K562 (cell line): ENCODE results near the gene AHI1. TPM values are rescaled to one million over a fixed set of nuclear protein-coding genes. Genes with fewer than 3 reads are reported as not detected.

Experiments
- CEBPB ChIP-seq: fragments of 450-650 bp; IDR thresholded peaks from 2 replicates; pipeline ENCODE4 v1.6.1; 2016; ENCODE audit warnings: missing genetic modification characterization, missing compliant biosample characterization
- ESRRB ChIP-seq: fragments of 250-450 bp; sonication (Bioruptor Pico); IDR thresholded peaks from 2 replicates; pipeline ENCODE4 v1.5.0; 2020; ENCODE audit warnings: mild to moderate bottlenecking, moderate library complexity, borderline replicate concordance
- GATAD2B ChIP-seq: fragments of 450-650 bp; IDR thresholded peaks from 2 replicates; pipeline ENCODE4 v1.6.1; 2017; ENCODE audit warnings: mild to moderate bottlenecking, borderline replicate concordance
- MTF1 ChIP-seq: fragments of 250-450 bp; sonication (Bioruptor Pico); IDR thresholded peaks from 2 replicates; pipeline ENCODE4 v1.9.0; 2021; ENCODE audit warnings: moderate library complexity, mild to moderate bottlenecking, inconsistent platforms, borderline replicate concordance
- PPARD ChIP-seq: fragments of 250-450 bp; sonication (Bioruptor Pico); IDR thresholded peaks from 2 replicates; pipeline ENCODE4 v1.8.0; 2022; ENCODE audit warnings: inconsistent platforms, mild to moderate bottlenecking, moderate library complexity
- ZNF311 ChIP-seq: fragments of 250-450 bp; sonication (Bioruptor Pico); IDR thresholded peaks from 2 replicates; pipeline ENCODE4 v1.4.0; 2020; ENCODE audit warnings: mild to moderate bottlenecking, moderate library complexity
- ZNF644 ChIP-seq: fragments of 200-800 bp; sonication (Bioruptor generic); IDR thresholded peaks from 2 replicates; pipeline ENCODE4 v1.6.1; 2016; ENCODE audit warnings: low read depth, missing genetic modification characterization, missing compliant biosample characterization
- ZSCAN32 ChIP-seq: fragments of 450-650 bp; formaldehyde crosslinking; IDR thresholded peaks from 2 replicates; pipeline ENCODE4 v1.4.0; 2020; ENCODE audit warnings: mild to moderate bottlenecking, moderate library complexity
- polyA plus RNA-seq, 8 experiments: library from polyadenylated mRNA; depleted of rRNA in 4 of 8; stranded (reverse) in 5 of 8; unstranded in 3 of 8; fragments of >200 nt; fragmentation: Nextera tagmentation in 2 of 8; fragmentation: Illumina TruSeq in 1 of 8; extraction: Ambion mirVana in 2 of 8; extraction: Trizol in 1 of 8; gene quantifications; 2 replicates each; pipeline versions ENCODE4 v1.2.1 to v1.2.3, GENCODE V29; 2011 to 2014; ENCODE audit warnings: inconsistent platforms in 1 of 8, missing spikeins in 1 of 8
- total RNA-seq, 7 experiments: library from RNA; depleted of rRNA in 6 of 7; stranded (reverse); fragments of >200 nt in 6 of 7; fragmentation: Illumina TruSeq in 2 of 7; extraction: Trizol in 2 of 7; gene quantifications; 2 replicates each; pipeline versions ENCODE4 v1.2.1 to v1.2.3, GENCODE V29; 2011 to 2021; ENCODE audit warnings: low replicate concordance in 1 of 7
- TF ChIP-seq, protein P1 (sequence below): fragments of 250-450 bp; sonication (Bioruptor Pico); IDR thresholded peaks from 2 replicates; pipeline ENCODE4 v1.8.0; 2021; ENCODE audit warnings: moderate library complexity, mild to moderate bottlenecking, inconsistent platforms
- TF ChIP-seq, protein P2 (sequence below): fragments of 450-650 bp; IDR thresholded peaks from 2 replicates; pipeline ENCODE4 v1.6.1; 2014; ENCODE audit warnings: low read depth, mild to moderate bottlenecking, moderate library complexity, borderline replicate concordance
- TF ChIP-seq, protein P3 (sequence below): fragments of 250-450 bp; sonication (Bioruptor Pico); IDR thresholded peaks from 2 replicates; pipeline ENCODE4 v1.4.0; 2020

The AHI1 gene
- total and polyA plus RNA-seq, 9 of the 15 experiments (the other 6 are each of a cell fraction or from before 2014, with no cell fraction given) = 24.7 to 54.9 (median 32.2) TPM

DNA sequence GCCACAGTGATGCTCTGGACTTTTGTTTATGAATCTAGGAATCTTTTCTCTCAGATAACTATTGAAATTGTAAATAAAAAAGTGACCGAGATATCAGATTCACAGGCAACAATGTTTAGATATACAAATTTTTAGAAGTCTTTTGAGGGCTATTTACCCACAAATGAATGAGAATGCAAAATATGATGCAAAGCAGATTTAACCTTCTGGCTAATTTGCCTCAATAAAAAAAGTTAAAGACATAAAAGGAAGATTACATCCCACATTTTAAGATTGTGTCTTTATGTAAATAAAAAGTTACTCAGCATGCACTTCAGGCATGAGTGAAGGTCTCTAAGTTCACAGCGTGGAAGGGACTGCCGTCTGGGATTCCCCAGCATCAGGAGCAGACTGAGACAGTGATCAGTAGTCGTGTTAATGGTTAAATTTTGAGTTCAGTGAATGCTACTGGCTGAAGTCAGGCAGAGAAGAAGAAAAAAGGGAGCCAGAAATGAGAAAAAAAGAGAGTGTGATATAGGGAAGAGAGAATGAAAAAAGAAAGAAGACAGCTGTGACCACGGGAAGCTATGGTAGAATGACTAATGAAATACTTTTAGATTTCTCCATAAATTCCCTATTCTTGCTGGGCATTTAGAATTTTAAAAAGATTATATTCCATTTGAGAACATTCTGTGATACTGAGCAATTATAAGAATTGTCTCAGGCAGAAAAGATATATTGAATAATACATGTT, 222.8 kb downstream of the AHI1 start (continued):
- no peak for TF ChIP-seq ESRRB (CRISPR knock-in tag)
- no peak for TF ChIP-seq ZNF311 (CRISPR knock-in tag)
- TF ChIP-seq ZSCAN32 (CRISPR knock-in tag) = no peak
- TF ChIP-seq MTF1 (CRISPR knock-in tag) = no peak
- TF ChIP-seq ZNF644 (tag) = no peak
- TF ChIP-seq, protein P1, sequence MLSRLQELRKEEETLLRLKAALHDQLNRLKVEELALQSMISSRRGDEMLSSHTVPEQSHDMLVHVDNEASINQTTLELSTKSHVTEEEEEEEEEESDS = no peak
- no peak for TF ChIP-seq CEBPB (tag)
- TF ChIP-seq, protein P2, sequence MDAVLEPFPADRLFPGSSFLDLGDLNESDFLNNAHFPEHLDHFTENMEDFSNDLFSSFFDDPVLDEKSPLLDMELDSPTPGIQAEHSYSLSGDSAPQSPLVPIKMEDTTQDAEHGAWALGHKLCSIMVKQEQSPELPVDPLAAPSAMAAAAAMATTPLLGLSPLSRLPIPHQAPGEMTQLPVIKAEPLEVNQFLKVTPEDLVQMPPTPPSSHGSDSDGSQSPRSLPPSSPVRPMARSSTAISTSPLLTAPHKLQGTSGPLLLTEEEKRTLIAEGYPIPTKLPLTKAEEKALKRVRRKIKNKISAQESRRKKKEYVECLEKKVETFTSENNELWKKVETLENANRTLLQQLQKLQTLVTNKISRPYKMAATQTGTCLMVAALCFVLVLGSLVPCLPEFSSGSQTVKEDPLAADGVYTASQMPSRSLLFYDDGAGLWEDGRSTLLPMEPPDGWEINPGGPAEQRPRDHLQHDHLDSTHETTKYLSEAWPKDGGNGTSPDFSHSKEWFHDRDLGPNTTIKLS = no peak
- TF ChIP-seq GATAD2B = no peak
- TF ChIP-seq, protein P3, sequence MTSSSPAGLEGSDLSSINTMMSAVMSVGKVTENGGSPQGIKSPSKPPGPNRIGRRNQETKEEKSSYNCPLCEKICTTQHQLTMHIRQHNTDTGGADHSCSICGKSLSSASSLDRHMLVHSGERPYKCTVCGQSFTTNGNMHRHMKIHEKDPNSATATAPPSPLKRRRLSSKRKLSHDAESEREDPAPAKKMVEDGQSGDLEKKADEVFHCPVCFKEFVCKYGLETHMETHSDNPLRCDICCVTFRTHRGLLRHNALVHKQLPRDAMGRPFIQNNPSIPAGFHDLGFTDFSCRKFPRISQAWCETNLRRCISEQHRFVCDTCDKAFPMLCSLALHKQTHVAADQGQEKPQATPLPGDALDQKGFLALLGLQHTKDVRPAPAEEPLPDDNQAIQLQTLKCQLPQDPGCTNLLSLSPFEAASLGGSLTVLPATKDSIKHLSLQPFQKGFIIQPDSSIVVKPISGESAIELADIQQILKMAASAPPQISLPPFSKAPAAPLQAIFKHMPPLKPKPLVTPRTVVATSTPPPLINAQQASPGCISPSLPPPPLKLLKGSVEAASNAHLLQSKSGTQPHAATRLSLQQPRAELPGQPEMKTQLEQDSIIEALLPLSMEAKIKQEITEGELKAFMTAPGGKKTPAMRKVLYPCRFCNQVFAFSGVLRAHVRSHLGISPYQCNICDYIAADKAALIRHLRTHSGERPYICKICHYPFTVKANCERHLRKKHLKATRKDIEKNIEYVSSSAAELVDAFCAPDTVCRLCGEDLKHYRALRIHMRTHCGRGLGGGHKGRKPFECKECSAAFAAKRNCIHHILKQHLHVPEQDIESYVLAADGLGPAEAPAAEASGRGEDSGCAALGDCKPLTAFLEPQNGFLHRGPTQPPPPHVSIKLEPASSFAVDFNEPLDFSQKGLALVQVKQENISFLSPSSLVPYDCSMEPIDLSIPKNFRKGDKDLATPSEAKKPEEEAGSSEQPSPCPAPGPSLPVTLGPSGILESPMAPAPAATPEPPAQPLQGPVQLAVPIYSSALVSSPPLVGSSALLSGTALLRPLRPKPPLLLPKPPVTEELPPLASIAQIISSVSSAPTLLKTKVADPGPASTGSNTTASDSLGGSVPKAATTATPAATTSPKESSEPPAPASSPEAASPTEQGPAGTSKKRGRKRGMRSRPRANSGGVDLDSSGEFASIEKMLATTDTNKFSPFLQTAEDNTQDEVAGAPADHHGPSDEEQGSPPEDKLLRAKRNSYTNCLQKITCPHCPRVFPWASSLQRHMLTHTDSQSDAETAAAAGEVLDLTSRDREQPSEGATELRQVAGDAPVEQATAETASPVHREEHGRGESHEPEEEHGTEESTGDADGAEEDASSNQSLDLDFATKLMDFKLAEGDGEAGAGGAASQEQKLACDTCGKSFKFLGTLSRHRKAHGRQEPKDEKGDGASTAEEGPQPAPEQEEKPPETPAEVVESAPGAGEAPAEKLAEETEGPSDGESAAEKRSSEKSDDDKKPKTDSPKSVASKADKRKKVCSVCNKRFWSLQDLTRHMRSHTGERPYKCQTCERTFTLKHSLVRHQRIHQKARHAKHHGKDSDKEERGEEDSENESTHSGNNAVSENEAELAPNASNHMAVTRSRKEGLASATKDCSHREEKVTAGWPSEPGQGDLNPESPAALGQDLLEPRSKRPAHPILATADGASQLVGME (CRISPR knock-in tag) = no peak
- TF ChIP-seq PPARD (CRISPR knock-in tag) = no peak
